Ishikawa (cell line): ENCODE results near the gene RER1.

ENCODE experiments used
- CEBPB ChIP-seq: IDR thresholded peaks from 2 replicates; pipeline ENCODE4 v1.6.1; 2012
- CREB1 ChIP-seq: IDR thresholded peaks from 2 replicates; pipeline ENCODE4 v1.6.1; 2012; ENCODE audit warnings: low read depth
- EGR1 ChIP-seq: IDR thresholded peaks from 2 replicates; pipeline ENCODE4 v1.6.1; 2012
- EP300 ChIP-seq: IDR thresholded peaks from 2 replicates; pipeline ENCODE4 v1.6.1; 2012; ENCODE audit warnings: borderline replicate concordance
- FOXM1 ChIP-seq: IDR thresholded peaks from 2 replicates; pipeline ENCODE4 v1.6.1; 2012; ENCODE audit warnings: low read depth, borderline replicate concordance
- MAX ChIP-seq: IDR thresholded peaks from 2 replicates; pipeline ENCODE4 v1.6.1; 2012
- NFIC ChIP-seq: IDR thresholded peaks from 2 replicates; pipeline ENCODE4 v1.6.1; 2012
- RAD21 ChIP-seq: IDR thresholded peaks from 2 replicates; pipeline ENCODE4 v1.6.1; 2012; ENCODE audit warnings: low read depth
- REST ChIP-seq: IDR thresholded peaks from 2 replicates; pipeline ENCODE4 v1.6.1; 2012; ENCODE audit warnings: low read depth, mild to moderate bottlenecking
- TAF1 ChIP-seq: IDR thresholded peaks from 2 replicates; pipeline ENCODE4 v1.6.1; 2012; ENCODE audit warnings: low read depth, mild to moderate bottlenecking
- TCF12 ChIP-seq: IDR thresholded peaks from 2 replicates; pipeline ENCODE4 v1.6.1; 2012; ENCODE audit warnings: low read depth
- TEAD4 ChIP-seq: IDR thresholded peaks from 2 replicates; pipeline ENCODE4 v1.6.1; 2012
- USF1 ChIP-seq: IDR thresholded peaks from 2 replicates; pipeline ENCODE4 v1.6.1; 2012
- YY1 ChIP-seq: IDR thresholded peaks from 2 replicates; pipeline ENCODE4 v1.6.1; 2012; ENCODE audit warnings: low read depth
- ZBTB7A ChIP-seq: IDR thresholded peaks from 2 replicates; pipeline ENCODE4 v1.6.1; 2012; ENCODE audit warnings: low read depth

Gene RER1

GRCh38 chr1:2397007-2397679, 5.5 kb downstream of the RER1 start:
- TF ChIP-seq CEBPB (no peak), TAF1 (no peak), EP300 (no peak)

GRCh38 chr1:2398871-2399270, 7.2 kb downstream of the RER1 start:
- no peak for TF ChIP-seq ZBTB7A
- TF ChIP-seq NFIC = no peak
- TF ChIP-seq FOXM1 = no peak
- no peak for TF ChIP-seq YY1
- no peak for TF ChIP-seq TCF12
- TF ChIP-seq USF1 = no peak
- TF ChIP-seq CEBPB = no peak
- TF ChIP-seq MAX = no peak
- TF ChIP-seq REST = no peak
- no peak for TF ChIP-seq TEAD4
- TF ChIP-seq TAF1 = no peak
- TF ChIP-seq RAD21 = no peak
- TF ChIP-seq EP300 = no peak
- no peak for TF ChIP-seq EGR1
- no peak for TF ChIP-seq CREB1

- TF ChIP-seq CEBPB (no peak), YY1 (no peak), TAF1 (no peak), CREB1 (no peak), REST (no peak), MAX (no peak), NFIC (no peak), RAD21 (no peak), FOXM1 (no peak), TEAD4 (no peak), EP300 (no peak), EGR1 (no peak), TCF12 (no peak), ZBTB7A (no peak)
Measured at GRCh38 chr1:2399890-2400575, 8.4 kb downstream of the RER1 start.

GRCh38 chr1:2400576-2400909, 8.9 kb downstream of the RER1 start:
- TF ChIP-seq MAX = no peak
- no peak for TF ChIP-seq REST
- TF ChIP-seq EP300 = no peak
- no peak for TF ChIP-seq NFIC
- no peak for TF ChIP-seq FOXM1
- no peak for TF ChIP-seq TEAD4
- no peak for TF ChIP-seq TCF12
- no peak for TF ChIP-seq RAD21
- no peak for TF ChIP-seq YY1
- TF ChIP-seq EGR1 = no peak
- TF ChIP-seq CREB1 = no peak
- no peak for TF ChIP-seq TAF1
